GM19463 (cell line): ENCODE measurements around the gene PRR5.
"Not testable (repeated sequence)": the region's sequence is repeated elsewhere in the genome, so short reads cannot be mapped to it uniquely, and the experiment has no call there.

Source experiments
- ATAC-seq: cut with Tn5 transposase; IDR thresholded peaks from one replicate; pipeline ENCODE4 v1.9.1; 2021; ENCODE audit warnings: mild to moderate bottlenecking, moderate library complexity; ENCODE audit not compliant: unreplicated experiment

PRR5 gene

DNA sequence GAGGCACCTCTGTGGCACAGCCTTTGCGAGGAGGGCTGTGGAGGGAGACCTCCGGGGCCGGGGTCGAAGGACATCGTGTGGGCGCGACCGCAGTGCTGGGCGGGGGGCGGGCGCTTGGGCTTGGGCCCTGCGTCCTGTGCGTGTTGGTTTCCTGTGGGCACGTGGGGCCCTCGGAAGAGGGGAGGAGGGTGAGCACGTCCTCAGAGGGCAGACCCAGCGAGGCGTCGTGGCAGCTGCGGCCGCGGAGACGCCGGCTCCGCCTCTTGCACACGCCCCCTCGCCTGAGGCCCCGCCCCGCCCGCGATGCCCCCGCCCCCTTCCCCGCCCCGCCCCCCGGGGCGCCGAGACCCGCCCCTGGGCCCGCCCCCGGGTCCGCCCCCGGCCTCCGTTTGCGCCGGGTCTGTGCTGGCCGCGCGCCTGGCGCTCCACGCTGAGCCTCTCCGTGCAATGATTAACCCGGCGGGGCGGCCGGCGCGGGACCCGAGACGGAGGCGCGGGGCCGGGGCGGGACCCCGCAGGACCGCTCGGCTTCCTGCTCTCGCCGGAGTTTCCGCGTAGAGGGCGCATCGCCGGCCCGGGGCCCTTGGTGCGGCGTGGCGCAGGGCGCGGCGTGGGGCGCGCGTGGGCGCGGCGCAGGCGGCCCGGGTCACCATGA, at the start of gene PRR5:
Gene PRR5, plus strand, starts transcription at position 381 of the 655 bp plus-strand sequence. Its CDS starts 271 bp downstream, at position 652.
- peak; percentile 68 for ATAC-seq

- not testable (repeated sequence) for ATAC-seq
Measured at GRCh38 chr22:44652866-44653265, 49.1 kb upstream of the PRR5 start.

DNA sequence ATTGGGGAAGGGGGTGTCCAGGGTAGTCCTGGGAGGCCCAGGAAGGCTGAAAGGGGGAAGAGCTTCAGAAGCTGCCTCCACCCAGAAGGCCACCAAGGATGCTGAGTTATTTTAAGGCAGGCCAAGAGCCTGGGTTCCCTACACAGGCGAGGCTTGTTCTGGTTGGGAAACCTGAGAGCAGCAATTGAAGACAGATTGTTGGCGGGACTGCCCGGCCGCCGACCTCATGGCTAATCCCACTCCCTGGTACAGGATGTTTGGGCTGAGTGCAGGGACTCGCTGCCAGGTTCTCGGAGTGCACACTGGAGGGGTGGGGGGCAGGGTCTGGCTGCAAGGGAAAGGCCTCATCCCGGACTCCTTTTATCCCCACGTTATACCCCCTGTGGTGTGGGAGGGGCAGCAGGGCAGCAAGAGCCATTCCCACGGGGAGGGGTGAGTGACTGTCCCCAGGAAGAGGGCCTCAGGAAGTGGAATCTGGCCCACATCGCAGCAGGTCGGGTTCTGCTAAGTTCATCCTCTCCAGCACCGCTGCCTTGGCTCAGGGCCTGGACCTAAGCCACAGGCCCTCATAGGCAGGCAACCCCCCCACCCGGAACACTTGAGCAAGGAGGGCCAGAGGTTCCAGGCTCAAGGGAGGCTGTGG, 43.6 kb upstream of the PRR5 start:
- no peak for ATAC-seq

DNA sequence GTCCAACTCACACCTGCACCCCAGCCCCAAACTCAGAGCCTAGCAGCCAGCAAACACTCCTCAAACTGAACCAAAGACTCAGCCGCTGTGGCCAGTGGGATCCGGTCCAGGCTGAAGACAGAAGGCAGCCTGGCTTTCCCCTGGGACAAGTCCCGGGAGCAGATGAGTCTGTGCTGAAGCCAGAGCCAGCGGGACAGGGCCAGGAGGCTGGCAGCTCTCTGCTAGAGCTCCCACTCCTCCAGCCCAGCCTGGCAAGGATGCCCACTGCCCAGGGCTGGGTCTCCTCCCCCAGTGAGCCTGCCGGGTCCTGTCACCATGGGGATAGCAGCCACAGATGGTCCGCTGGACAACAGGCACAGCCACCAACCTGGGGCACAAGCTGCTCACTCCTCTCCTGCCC, 42.9 kb upstream of the PRR5 start:
- ATAC-seq, result no peak

GRCh38 chr22:44660051-44660830, 41.8 kb upstream of the PRR5 start:
- ATAC-seq, result no peak

DNA sequence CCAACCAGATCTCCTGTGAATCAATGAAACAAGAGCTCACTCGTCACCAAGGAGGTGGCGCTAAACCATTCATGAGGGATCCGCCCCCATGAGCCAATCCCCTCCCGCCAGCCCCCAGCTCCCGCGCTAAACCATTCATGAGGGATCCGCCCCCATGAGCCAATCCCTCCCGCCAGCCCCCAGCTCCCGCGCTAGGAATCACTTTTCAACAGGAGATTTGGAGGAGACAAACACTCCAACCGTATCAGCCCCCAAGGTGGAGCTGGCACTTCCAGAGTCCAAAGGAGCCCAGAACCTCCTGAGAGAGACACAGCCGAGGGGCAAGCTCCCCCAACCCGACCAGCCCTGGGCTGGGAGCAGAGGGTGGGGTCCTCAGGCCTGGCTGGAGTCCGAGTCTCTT, 40.9 kb upstream of the PRR5 start:
- no peak for ATAC-seq

GRCh38 chr22:44661659-44662569, 40.1 kb upstream of the PRR5 start:
- no peak for ATAC-seq

GRCh38 chr22:44663256-44663999, 38.6 kb upstream of the PRR5 start:
- no peak for ATAC-seq

DNA sequence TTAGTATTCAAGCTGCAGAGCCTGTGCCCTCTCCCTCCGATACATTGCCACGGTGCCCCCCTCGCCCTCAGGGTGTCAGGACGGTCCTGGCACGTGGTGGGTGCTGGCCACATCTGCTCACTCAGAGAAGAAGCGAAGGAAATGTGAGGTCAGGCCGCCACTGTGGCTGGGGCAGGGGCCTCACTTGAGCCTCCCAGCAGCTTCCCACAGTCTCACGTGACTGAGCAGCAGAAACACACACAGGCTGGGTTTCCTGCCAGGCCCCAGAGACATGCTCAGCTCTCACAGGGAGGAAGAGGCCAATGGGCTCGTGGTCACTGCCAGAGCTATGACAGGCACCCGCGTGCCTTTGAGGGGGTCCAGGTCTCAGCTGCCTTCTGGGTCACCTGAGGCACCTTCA, 37.9 kb upstream of the PRR5 start:
- no peak for ATAC-seq

- ATAC-seq, result no peak
Measured at GRCh38 chr22:44665115-44665514, 36.9 kb upstream of the PRR5 start.

DNA sequence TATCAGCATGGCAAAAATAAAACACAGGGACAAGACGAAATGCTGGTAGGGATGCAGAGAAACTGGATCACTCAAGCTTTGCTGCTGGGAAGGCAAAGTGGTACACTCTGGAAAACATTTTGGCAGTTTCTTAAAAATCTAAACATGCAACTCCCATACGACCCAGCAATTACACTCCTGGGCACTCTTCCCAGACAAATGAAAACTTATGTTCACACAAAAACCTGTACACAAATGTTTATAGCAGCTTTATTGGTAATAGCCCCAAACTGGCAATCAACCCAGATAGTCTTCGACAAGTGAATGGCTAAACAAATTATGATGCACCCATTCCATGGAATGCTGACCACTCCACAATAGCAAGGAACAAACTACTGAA, 35.8 kb upstream of the PRR5 start:
- ATAC-seq, result no peak

GRCh38 chr22:44667276-44667675, 34.7 kb upstream of the PRR5 start:
- no peak for ATAC-seq

DNA sequence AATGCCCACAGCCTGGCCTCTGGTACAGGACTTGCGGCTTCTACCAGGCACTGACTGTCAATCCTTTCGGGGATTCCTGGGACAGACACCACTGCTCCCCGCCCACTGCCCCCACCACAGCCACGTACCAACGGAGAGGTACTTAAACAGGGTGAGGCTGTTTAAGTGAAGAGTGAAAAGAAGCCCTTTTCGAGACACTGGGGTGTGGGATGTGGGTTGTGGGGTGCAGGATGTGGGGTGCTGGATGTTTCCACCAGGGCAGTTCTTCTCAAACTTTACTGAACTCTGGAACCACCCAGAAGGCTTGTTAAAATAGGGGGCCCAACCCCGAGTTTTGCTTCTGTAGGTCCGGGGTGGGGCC, 34.2 kb upstream of the PRR5 start:
- no peak for ATAC-seq

DNA sequence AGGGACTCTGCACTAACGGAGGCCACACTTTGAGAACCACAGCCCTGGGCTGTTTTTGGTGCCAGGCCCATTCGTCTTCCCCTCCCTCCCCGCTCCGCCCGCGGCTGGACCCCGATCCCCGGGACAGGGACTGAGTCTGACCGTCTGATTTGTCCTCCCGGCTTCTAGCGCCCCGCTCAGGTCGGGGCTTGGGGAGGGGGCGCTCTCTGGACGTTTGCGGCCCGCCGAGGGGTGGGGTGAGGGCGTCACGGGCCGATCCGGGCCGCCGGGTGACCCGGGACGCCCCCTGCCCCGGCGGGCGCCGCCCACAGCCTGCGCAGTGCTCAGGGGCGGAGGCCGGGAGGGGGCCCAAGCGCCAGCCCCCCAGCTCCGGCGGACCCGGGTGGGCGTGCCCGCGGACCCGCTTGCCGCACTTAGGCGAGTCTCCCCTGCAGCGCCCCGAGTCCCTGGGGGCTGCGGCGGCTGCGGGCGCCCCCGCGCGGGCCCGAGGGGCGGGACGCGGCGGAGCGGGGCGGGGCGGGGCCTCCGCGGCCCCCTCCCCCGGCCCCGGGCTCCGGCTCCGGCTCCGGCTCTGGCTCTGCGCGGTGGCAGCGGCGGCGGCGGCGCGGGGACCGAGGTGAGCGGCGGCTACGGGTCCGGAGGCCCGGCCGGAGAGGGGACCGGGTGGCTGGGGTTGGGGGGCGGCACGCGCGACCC, 33.7 kb upstream of the PRR5 start:
- ATAC-seq, result no peak

GRCh38 chr22:44668886-44669521, 33.0 kb upstream of the PRR5 start:
- no peak for ATAC-seq

- no peak for ATAC-seq
Measured at GRCh38 chr22:44669561-44669976, 32.4 kb upstream of the PRR5 start.

- ATAC-seq, result no peak
Measured at GRCh38 chr22:44670220-44670988, 31.6 kb upstream of the PRR5 start.

GRCh38 chr22:44671742-44672141, 30.3 kb upstream of the PRR5 start:
- ATAC-seq, result no peak

DNA sequence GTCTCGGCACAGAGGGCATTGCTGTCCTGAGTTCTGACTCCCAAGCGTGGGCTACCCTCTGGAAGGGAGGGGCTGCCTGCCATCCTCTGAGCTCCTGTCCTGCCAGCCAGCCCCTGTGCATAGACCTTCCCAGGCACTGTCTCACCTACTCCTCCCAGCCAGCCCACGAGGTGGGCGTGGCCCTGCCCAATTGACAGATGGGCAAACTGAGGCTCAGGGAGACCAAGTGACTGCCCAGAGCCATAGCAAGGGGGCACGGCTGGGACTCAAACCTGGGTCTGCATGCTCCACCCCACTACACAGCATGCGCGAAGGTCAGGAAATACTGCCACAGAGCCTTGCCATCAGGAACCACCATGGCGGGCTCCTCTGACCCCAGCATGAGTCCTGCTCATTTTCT, 29.4 kb upstream of the PRR5 start:
- no peak for ATAC-seq
